SU-DHL-6 (cell line): ENCODE data around the gene DISP1.

ENCODE experiments used
- EZH2phosphoT487 ChIP-seq: fragments of 200-600 bp; sonication (generic), shearing (Covaris generic); conservative IDR thresholded peaks from 2 replicates; pipeline ENCODE4 v1.6.1; 2018; ENCODE audit warnings: mild to moderate bottlenecking, antibody characterized with exemption, low read length, moderate library complexity, mixed read lengths
- TF ChIP-seq, protein P1 (sequence below): fragments of 200-600 bp; sonication (generic); IDR thresholded peaks from one replicate; pipeline ENCODE4 v1.5.1; 2017; ENCODE audit warnings: antibody characterized with exemption, mild to moderate bottlenecking, low read length, moderate library complexity; ENCODE audit not compliant: insufficient read depth, poor library complexity, severe bottlenecking

DNA sequence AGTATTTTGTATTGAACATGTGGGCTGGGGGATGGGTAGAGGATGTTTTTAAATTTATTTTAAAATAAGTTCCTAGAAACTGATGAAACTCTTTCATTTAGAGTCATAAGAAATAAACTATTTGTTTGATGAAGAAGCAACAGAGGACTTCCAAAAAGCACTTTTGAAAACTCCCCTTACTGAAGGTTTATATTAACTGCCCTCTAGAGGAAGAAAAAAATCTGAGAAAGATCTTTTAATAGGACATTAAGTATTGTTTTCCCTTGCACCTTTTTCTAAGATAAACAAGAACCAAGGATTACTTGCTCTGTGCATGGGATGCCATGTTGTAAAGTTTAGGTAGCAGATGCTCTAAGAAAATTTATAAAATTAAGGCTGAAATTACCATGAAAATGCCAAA, 14.1 kb downstream of the DISP1 start:
- TF ChIP-seq, protein P1, sequence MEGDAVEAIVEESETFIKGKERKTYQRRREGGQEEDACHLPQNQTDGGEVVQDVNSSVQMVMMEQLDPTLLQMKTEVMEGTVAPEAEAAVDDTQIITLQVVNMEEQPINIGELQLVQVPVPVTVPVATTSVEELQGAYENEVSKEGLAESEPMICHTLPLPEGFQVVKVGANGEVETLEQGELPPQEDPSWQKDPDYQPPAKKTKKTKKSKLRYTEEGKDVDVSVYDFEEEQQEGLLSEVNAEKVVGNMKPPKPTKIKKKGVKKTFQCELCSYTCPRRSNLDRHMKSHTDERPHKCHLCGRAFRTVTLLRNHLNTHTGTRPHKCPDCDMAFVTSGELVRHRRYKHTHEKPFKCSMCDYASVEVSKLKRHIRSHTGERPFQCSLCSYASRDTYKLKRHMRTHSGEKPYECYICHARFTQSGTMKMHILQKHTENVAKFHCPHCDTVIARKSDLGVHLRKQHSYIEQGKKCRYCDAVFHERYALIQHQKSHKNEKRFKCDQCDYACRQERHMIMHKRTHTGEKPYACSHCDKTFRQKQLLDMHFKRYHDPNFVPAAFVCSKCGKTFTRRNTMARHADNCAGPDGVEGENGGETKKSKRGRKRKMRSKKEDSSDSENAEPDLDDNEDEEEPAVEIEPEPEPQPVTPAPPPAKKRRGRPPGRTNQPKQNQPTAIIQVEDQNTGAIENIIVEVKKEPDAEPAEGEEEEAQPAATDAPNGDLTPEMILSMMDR = peak; percentile 9
- no peak for TF ChIP-seq EZH2phosphoT487
